ENCODE measurements around the gene AVL9. TPM values are rescaled to one million over a fixed set of nuclear protein-coding genes. Genes with fewer than 3 reads are reported as not detected.

AVL9 gene
- polyA plus RNA-seq, 2 of the 4 experiments (the other 2 are of a cell fraction): 24.0 to 36.1 TPM

DNA sequence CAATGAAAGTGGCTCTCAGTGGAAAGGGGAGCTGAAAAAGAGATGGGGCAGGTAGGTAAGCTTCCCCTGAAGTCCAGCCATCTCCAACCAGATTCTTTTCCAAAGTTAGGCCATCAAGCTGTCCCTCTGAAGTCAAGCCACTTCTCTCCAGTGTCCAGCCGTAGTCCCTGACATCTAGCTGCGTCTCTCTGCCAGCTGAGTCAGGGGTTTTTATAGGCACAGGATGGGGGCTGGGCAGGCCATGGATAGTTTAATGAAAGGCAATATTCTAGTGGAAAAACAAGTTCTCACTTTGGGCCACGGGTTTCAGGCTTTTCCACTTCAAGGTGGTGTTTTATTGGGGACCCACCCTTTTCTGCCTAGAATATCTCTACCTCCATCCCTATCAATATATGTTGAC lies 36.8 kb downstream of the AVL9 start:
- no peak overlapping the region for H3K4me3 ChIP-seq
- WGBS (ENCODE audit: missing lambda C conversion rate): 81% methylated on average over 3 of the region's 3 CpGs
- no peak for DNase-seq (ENCODE audit: low read depth in 1 of 2, low spot score in 1 of 2)
- POLR2A ChIA-PET: no interaction called here
- TF ChIP-seq JUN (IDR thresholded peaks at IDR 0.05): no peak
- TF ChIP-seq CBX2 (IDR thresholded peaks at IDR 0.05; ENCODE audit: borderline replicate concordance, low read depth): no peak
- no peak for TF ChIP-seq BHLHE40 (IDR thresholded peaks at IDR 0.05; ENCODE audit: low read depth, low read length)
- TF ChIP-seq CBX8 (IDR thresholded peaks at IDR 0.05): no peak
- TF ChIP-seq GATA3 (IDR thresholded peaks at IDR 0.05; ENCODE audit: borderline replicate concordance): no peak
- no peak for TF ChIP-seq JUNB (IDR thresholded peaks at IDR 0.05)
- no peak for TF ChIP-seq RAD21 (conservative IDR thresholded peaks at IDR 0.05 in 1 of 2, IDR thresholded peaks at IDR 0.05 in 1 of 2)
- TF ChIP-seq MYC (IDR thresholded peaks at IDR 0.05; ENCODE audit: borderline replicate concordance, low read length): no peak
- TF ChIP-seq ZSCAN20 (CRISPR knock-in tag; IDR thresholded peaks at IDR 0.05): no peak
- no peak for TF ChIP-seq CEBPB (IDR thresholded peaks at IDR 0.05)
- TF ChIP-seq TP53 (CRISPR knock-in tag; IDR thresholded peaks at IDR 0.05): no peak
- no peak for ATAC-seq
- peaks cover 40% of the 10 kb centered on the region for H3K4me1 ChIP-seq
- H3K27ac ChIP-seq: no peak overlapping the region
- no peak for FAIRE-seq
- CTCF ChIA-PET: interaction anchor here (0.6 to 1.6 kb wide), 4 partner anchors 10 to 127 kb away, joined by 3 to 4 read pairs (median 3); partner anchors contain the start of gene LSM5
- no peaks in the 10 kb centered on the region for H3K9me3 ChIP-seq
- no peak overlapping the region for H3K4me2 ChIP-seq

DNA sequence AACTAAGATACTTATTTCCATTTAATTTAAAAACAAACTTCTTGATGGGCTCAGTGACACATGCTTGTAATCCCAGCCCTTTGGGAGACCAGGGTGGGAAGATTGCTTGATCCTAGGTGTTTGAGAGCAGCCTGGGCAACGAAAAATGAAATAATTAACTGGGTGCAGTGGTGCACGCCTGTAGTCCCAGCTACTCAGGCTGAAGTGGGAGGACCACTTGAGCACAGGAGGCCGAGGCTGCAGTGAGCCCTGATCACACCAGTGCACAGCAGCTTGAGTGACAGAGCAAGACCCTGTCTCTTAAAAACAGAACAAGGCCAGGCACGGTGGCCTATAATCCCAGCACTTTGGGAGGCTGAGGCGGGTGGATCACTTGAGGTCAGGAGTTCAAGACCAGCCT lies 37.4 kb downstream of the AVL9 start:
- no peak for TF ChIP-seq PHF8 (IDR thresholded peaks at IDR 0.05; ENCODE audit: borderline replicate concordance, low read depth)
- TF ChIP-seq SMC3 (IDR thresholded peaks at IDR 0.05): no peak
- TF ChIP-seq RAD21 (conservative IDR thresholded peaks at IDR 0.05 in 1 of 2, IDR thresholded peaks at IDR 0.05 in 1 of 2): no peak
- TF ChIP-seq, protein P1, sequence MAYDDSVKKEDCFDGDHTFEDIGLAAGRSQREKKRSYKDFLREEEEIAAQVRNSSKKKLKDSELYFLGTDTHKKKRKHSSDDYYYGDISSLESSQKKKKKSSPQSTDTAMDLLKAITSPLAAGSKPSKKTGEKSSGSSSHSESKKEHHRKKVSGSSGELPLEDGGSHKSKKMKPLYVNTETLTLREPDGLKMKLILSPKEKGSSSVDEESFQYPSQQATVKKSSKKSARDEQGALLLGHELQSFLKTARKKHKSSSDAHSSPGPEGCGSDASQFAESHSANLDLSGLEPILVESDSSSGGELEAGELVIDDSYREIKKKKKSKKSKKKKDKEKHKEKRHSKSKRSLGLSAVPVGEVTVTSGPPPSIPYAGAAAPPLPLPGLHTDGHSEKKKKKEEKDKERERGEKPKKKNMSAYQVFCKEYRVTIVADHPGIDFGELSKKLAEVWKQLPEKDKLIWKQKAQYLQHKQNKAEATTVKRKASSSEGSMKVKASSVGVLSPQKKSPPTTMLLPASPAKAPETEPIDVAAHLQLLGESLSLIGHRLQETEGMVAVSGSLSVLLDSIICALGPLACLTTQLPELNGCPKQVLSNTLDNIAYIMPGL (CRISPR knock-in tag; IDR thresholded peaks at IDR 0.05; ENCODE audit: borderline replicate concordance): no peak
- no peak for TF ChIP-seq EHMT2 (IDR thresholded peaks at IDR 0.05; ENCODE audit: low read depth)
- TF ChIP-seq RCOR1 (IDR thresholded peaks at IDR 0.05; ENCODE audit: low read depth, low read length): no peak
- TF ChIP-seq, protein P2, sequence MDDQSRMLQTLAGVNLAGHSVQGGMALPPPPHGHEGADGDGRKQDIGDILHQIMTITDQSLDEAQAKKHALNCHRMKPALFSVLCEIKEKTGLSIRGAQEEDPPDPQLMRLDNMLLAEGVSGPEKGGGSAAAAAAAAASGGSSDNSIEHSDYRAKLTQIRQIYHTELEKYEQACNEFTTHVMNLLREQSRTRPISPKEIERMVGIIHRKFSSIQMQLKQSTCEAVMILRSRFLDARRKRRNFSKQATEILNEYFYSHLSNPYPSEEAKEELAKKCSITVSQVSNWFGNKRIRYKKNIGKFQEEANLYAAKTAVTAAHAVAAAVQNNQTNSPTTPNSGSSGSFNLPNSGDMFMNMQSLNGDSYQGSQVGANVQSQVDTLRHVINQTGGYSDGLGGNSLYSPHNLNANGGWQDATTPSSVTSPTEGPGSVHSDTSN (IDR thresholded peaks at IDR 0.05): no peak
- TF ChIP-seq RFX5 (IDR thresholded peaks at IDR 0.05): no peak
- TF ChIP-seq CHD4 (IDR thresholded peaks at IDR 0.05; ENCODE audit: borderline replicate concordance): no peak
- TF ChIP-seq POLR2AphosphoS2 (conservative IDR thresholded peaks at IDR 0.05; ENCODE audit: low read length): no peak
- no peak for FAIRE-seq
- DNase-seq (ENCODE audit: low read depth in 1 of 2, low spot score in 1 of 2): no peak
- H3K4me2 ChIP-seq: no peak overlapping the region
- no peak for ATAC-seq
- 84% methylated on average over 5 of the region's 5 CpGs for WGBS (ENCODE audit: missing lambda C conversion rate)
- no peaks in the 10 kb centered on the region for H3K9me3 ChIP-seq
- ChIA-PET POLR2A (no interaction called here), CTCF (interaction anchor here (0.6 to 1.6 kb wide), 5 partner anchors 10 to 126 kb away, joined by 3 to 4 read pairs (median 3); partner anchors contain the start of gene LSM5)
- H3K27ac ChIP-seq: no peak overlapping the region
- no peak overlapping the region for H3K4me3 ChIP-seq
- H3K4me1 ChIP-seq: peaks cover 46% of the 10 kb centered on the region

GRCh38 chr7:32533276-32534029 lies 38.2 kb downstream of the AVL9 start:
- Histone ChIP-seq H3K4me3 (no peak overlapping the region), H3K9me3 (no peaks in the 10 kb centered on the region), H3K27ac (peak overlapping the region in 1 of 2 experiments; percentile 30; a peak in 1 of 6 replicates), H3K4me2 (no peak overlapping the region), H3K4me1 (peaks cover 46% of the 10 kb centered on the region)
- no peak for TF ChIP-seq JUN (IDR thresholded peaks at IDR 0.05)
- TF ChIP-seq EP300 (IDR thresholded peaks at IDR 0.05): no peak
- no peak for TF ChIP-seq FOSB (CRISPR knock-in tag; IDR thresholded peaks at IDR 0.05)
- TF ChIP-seq, protein P2 (IDR thresholded peaks at IDR 0.05): no peak
- TF ChIP-seq EHMT2 (IDR thresholded peaks at IDR 0.05; ENCODE audit: low read depth): no peak
- TF ChIP-seq, protein P3, sequence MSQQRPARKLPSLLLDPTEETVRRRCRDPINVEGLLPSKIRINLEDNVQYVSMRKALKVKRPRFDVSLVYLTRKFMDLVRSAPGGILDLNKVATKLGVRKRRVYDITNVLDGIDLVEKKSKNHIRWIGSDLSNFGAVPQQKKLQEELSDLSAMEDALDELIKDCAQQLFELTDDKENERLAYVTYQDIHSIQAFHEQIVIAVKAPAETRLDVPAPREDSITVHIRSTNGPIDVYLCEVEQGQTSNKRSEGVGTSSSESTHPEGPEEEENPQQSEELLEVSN (IDR thresholded peaks at IDR 0.05; ENCODE audit: borderline replicate concordance, low read depth): no peak
- TF ChIP-seq RARB (CRISPR knock-in tag; IDR thresholded peaks at IDR 0.05): no peak
- TF ChIP-seq, protein P1 (CRISPR knock-in tag; IDR thresholded peaks at IDR 0.05; ENCODE audit: borderline replicate concordance): no peak
- TF ChIP-seq ZSCAN20 (CRISPR knock-in tag; IDR thresholded peaks at IDR 0.05): no peak
- FAIRE-seq: no peak
- CTCF ChIA-PET: interaction anchor here (0.7 to 0.8 kb wide), 2 partner anchors 15 to 138 kb away, joined by 3 read pairs; no protein-coding TSS in a partner anchor
- 77% methylated on average over 8 of the region's 8 CpGs for WGBS (ENCODE audit: missing lambda C conversion rate)
- peak in 1 of 2 experiments; percentile 39; a peak in 2 of 6 replicates for ATAC-seq
- DNase-seq (ENCODE audit: low read depth in 1 of 2, low spot score in 1 of 2): no peak
- POLR2A ChIA-PET: no interaction called here

Measured in A549 (cell line).